SIG-M5 (cell line): ENCODE data around the gene TMEM245.

Source experiments
- DNase-seq: peaks from one replicate; lab custom pipeline; 2025; lab: John Stamatoyannopoulos, UW

TMEM245 gene

GRCh38 chr9:109119439-109120203, at the start of gene TMEM245:
TSS of gene TMEM245 (minus strand) at chr9:109119947. CDS start at chr9:109119913, 34 bp downstream.
- DNase-seq = peak; percentile 92

GRCh38 chr9:109168170-109168569, 48.4 kb upstream of the TMEM245 start:
- DNase-seq = no peak

GRCh38 chr9:109167716-109168115, 48.0 kb upstream of the TMEM245 start:
- DNase-seq = no peak

GRCh38 chr9:109166771-109167601, 47.2 kb upstream of the TMEM245 start, which contains the start of gene FRRS1L:
TSS of gene FRRS1L (minus strand) at chr9:109167249. CDS start at chr9:109167138, 111 bp downstream.
- DNase-seq = no peak

- no peak for DNase-seq
Measured at GRCh38 chr9:109166171-109166770, 46.5 kb upstream of the TMEM245 start.

- DNase-seq = peak; percentile 42
Measured at GRCh38 chr9:109164042-109164441, 44.3 kb upstream of the TMEM245 start.

GRCh38 chr9:109163194-109163593, 43.4 kb upstream of the TMEM245 start:
- DNase-seq = no peak

- no peak for DNase-seq
Measured at GRCh38 chr9:109162677-109163076, 42.9 kb upstream of the TMEM245 start.

- DNase-seq = no peak
Measured at GRCh38 chr9:109161471-109161870, 41.7 kb upstream of the TMEM245 start.

- DNase-seq = no peak
Measured at GRCh38 chr9:109159583-109159982, 39.8 kb upstream of the TMEM245 start.

GRCh38 chr9:109158651-109159050, 38.9 kb upstream of the TMEM245 start:
- no peak for DNase-seq

- DNase-seq = no peak
Measured at GRCh38 chr9:109156708-109157107, 37.0 kb upstream of the TMEM245 start.

GRCh38 chr9:109150925-109151545, 31.3 kb upstream of the TMEM245 start:
- no peak for DNase-seq

- no peak for DNase-seq
Measured at GRCh38 chr9:109149722-109150121, 30.0 kb upstream of the TMEM245 start.

- no peak for DNase-seq
Measured at GRCh38 chr9:109149089-109149488, 29.3 kb upstream of the TMEM245 start.

- DNase-seq = no peak
Measured at GRCh38 chr9:109145051-109145450, 25.3 kb upstream of the TMEM245 start.

GRCh38 chr9:109143881-109144562, 24.3 kb upstream of the TMEM245 start:
- DNase-seq = no peak

- DNase-seq = no peak
Measured at GRCh38 chr9:109141375-109141774, 21.6 kb upstream of the TMEM245 start.

GRCh38 chr9:109139851-109140250, 20.1 kb upstream of the TMEM245 start:
- no peak for DNase-seq

- no peak for DNase-seq
Measured at GRCh38 chr9:109138421-109138820, 18.7 kb upstream of the TMEM245 start.

- no peak for DNase-seq
Measured at GRCh38 chr9:109134167-109134578, 14.4 kb upstream of the TMEM245 start.

GRCh38 chr9:109133533-109133932, 13.8 kb upstream of the TMEM245 start:
- DNase-seq = no peak
